WTC11 (cell line): ENCODE results near the gene CEP131.

Experiments
- GTF2I ChIP-seq: fragments of 250-450 bp; sonication (Bioruptor Pico); conservative IDR thresholded peaks from 2 replicates; pipeline ENCODE4 v1.4.0; 2021; ENCODE audit warnings: mild to moderate bottlenecking
- JUN ChIP-seq: sonication (generic); formaldehyde crosslinking; IDR thresholded peaks from 2 replicates; pipeline ENCODE4 v1.8.0; 2023; ENCODE audit warnings: mild to moderate bottlenecking, missing genetic modification reagents
- KAT7 ChIP-seq: sonication (generic); formaldehyde crosslinking; IDR thresholded peaks from 2 replicates; pipeline ENCODE4 v1.8.1; 2023; ENCODE audit warnings: missing genetic modification reagents, mild to moderate bottlenecking, borderline replicate concordance
- TEAD4 ChIP-seq: sonication (generic); formaldehyde crosslinking; IDR thresholded peaks from 2 replicates; pipeline ENCODE4 v1.8.0; 2022; ENCODE audit warnings: mild to moderate bottlenecking, missing genetic modification reagents
- TP53 ChIP-seq: sonication (generic); formaldehyde crosslinking; IDR thresholded peaks from 2 replicates; pipeline ENCODE4 v1.8.1; 2023; ENCODE audit warnings: mild to moderate bottlenecking, missing genetic modification reagents
- ZNF232 ChIP-seq: sonication (generic); formaldehyde crosslinking; IDR thresholded peaks from 2 replicates; pipeline ENCODE4 v1.8.0; 2022; ENCODE audit warnings: mild to moderate bottlenecking, missing genetic modification reagents
- TF ChIP-seq, protein P1 (sequence below): fragments of 200-600 bp; IDR thresholded peaks from 2 replicates; pipeline ENCODE4 v1.8.0; 2022; ENCODE audit warnings: antibody characterized with exemption
- TF ChIP-seq, protein P2 (sequence below): sonication (generic); formaldehyde crosslinking; IDR thresholded peaks from 2 replicates; pipeline ENCODE4 v1.8.1; 2023; ENCODE audit warnings: mild to moderate bottlenecking, missing genetic modification reagents, borderline replicate concordance
- TF ChIP-seq, protein P3 (sequence below): sonication (generic); formaldehyde crosslinking; IDR thresholded peaks from 2 replicates; pipeline ENCODE4 v1.8.1; 2023; ENCODE audit warnings: mild to moderate bottlenecking, missing genetic modification reagents, moderate library complexity
- TF ChIP-seq, protein P4 (sequence below): sonication (generic); formaldehyde crosslinking; IDR thresholded peaks from 2 replicates; pipeline ENCODE4 v1.8.0; 2022; ENCODE audit warnings: mild to moderate bottlenecking, missing genetic modification reagents
- TF ChIP-seq, protein P5 (sequence below): sonication (generic); formaldehyde crosslinking; IDR thresholded peaks from 2 replicates; pipeline ENCODE4 v1.8.1; 2022; ENCODE audit warnings: low read depth, missing genetic modification reagents, borderline replicate concordance

DNA sequence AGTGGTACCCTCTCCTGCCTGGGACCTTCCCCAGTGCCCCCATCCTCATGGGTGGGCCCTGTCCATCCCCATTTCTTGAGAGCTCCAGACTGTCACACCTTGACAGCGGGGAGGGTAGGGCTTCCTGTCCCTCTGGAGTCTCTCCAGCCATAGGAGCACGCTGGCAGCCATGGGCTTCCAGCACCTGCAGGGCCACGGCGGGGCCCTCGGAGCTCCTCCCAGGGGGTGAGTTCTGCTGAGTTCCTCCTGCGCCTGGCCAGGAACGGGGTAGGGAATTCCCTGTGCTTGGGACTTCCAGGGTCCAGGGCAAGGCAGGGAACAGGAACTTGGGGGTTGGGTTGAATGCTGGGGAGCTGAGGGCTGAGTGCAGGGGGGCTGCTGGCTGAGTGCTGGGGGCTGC, 33.7 kb downstream of the CEP131 start:
- TF ChIP-seq, protein P1, sequence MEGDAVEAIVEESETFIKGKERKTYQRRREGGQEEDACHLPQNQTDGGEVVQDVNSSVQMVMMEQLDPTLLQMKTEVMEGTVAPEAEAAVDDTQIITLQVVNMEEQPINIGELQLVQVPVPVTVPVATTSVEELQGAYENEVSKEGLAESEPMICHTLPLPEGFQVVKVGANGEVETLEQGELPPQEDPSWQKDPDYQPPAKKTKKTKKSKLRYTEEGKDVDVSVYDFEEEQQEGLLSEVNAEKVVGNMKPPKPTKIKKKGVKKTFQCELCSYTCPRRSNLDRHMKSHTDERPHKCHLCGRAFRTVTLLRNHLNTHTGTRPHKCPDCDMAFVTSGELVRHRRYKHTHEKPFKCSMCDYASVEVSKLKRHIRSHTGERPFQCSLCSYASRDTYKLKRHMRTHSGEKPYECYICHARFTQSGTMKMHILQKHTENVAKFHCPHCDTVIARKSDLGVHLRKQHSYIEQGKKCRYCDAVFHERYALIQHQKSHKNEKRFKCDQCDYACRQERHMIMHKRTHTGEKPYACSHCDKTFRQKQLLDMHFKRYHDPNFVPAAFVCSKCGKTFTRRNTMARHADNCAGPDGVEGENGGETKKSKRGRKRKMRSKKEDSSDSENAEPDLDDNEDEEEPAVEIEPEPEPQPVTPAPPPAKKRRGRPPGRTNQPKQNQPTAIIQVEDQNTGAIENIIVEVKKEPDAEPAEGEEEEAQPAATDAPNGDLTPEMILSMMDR: no peak
- TF ChIP-seq TP53 (CRISPR knock-in tag): no peak
- TF ChIP-seq TEAD4 (CRISPR knock-in tag): no peak
- TF ChIP-seq, protein P2, sequence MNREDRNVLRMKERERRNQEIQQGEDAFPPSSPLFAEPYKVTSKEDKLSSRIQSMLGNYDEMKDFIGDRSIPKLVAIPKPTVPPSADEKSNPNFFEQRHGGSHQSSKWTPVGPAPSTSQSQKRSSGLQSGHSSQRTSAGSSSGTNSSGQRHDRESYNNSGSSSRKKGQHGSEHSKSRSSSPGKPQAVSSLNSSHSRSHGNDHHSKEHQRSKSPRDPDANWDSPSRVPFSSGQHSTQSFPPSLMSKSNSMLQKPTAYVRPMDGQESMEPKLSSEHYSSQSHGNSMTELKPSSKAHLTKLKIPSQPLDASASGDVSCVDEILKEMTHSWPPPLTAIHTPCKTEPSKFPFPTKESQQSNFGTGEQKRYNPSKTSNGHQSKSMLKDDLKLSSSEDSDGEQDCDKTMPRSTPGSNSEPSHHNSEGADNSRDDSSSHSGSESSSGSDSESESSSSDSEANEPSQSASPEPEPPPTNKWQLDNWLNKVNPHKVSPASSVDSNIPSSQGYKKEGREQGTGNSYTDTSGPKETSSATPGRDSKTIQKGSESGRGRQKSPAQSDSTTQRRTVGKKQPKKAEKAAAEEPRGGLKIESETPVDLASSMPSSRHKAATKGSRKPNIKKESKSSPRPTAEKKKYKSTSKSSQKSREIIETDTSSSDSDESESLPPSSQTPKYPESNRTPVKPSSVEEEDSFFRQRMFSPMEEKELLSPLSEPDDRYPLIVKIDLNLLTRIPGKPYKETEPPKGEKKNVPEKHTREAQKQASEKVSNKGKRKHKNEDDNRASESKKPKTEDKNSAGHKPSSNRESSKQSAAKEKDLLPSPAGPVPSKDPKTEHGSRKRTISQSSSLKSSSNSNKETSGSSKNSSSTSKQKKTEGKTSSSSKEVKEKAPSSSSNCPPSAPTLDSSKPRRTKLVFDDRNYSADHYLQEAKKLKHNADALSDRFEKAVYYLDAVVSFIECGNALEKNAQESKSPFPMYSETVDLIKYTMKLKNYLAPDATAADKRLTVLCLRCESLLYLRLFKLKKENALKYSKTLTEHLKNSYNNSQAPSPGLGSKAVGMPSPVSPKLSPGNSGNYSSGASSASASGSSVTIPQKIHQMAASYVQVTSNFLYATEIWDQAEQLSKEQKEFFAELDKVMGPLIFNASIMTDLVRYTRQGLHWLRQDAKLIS (CRISPR knock-in tag): no peak
- TF ChIP-seq KAT7 (CRISPR knock-in tag): no peak
- no peak for TF ChIP-seq JUN (CRISPR knock-in tag)
- TF ChIP-seq, protein P3, sequence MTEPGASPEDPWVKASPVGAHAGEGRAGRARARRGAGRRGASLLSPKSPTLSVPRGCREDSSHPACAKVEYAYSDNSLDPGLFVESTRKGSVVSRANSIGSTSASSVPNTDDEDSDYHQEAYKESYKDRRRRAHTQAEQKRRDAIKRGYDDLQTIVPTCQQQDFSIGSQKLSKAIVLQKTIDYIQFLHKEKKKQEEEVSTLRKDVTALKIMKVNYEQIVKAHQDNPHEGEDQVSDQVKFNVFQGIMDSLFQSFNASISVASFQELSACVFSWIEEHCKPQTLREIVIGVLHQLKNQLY (CRISPR knock-in tag): no peak
- no peak for TF ChIP-seq ZNF232 (CRISPR knock-in tag)
- TF ChIP-seq, protein P4, sequence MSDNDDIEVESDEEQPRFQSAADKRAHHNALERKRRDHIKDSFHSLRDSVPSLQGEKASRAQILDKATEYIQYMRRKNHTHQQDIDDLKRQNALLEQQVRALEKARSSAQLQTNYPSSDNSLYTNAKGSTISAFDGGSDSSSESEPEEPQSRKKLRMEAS (CRISPR knock-in tag): no peak
- no peak for TF ChIP-seq GTF2I (CRISPR knock-in tag)
- TF ChIP-seq, protein P5, sequence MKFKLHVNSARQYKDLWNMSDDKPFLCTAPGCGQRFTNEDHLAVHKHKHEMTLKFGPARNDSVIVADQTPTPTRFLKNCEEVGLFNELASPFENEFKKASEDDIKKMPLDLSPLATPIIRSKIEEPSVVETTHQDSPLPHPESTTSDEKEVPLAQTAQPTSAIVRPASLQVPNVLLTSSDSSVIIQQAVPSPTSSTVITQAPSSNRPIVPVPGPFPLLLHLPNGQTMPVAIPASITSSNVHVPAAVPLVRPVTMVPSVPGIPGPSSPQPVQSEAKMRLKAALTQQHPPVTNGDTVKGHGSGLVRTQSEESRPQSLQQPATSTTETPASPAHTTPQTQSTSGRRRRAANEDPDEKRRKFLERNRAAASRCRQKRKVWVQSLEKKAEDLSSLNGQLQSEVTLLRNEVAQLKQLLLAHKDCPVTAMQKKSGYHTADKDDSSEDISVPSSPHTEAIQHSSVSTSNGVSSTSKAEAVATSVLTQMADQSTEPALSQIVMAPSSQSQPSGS (CRISPR knock-in tag): no peak
